ENCODE data around the gene ITGB4.

The ITGB4 gene

DNA sequence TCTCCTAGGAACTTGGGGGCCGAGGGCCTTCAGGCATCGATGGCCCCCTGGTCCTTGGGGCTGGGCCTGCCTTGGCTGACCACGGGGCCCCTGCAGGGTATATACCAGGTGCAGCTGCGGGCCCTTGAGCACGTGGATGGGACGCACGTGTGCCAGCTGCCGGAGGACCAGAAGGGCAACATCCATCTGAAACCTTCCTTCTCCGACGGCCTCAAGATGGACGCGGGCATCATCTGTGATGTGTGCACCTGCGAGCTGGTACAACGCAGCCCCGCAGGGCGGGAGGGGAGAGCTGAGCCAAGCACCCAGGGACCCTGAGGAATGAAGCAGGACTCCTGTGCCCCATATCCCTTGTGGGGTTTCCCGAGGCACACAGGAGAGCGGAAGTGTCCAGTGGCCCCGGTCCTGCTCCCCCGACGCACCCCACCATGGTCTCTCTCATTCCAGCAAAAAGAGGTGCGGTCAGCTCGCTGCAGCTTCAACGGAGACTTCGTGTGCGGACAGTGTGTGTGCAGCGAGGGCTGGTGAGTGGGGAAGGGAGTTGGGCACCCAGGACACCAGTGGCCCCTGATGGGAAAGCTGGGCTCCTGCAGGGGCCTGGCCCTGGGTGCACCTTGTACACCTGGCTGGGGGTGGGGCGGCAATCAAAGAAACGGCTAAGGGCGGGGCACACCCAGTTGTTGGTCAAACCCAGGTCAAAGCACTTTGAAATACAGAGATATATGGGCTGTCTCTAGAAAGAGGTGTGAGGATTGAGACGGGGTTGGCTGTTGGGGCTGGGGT is 10.6 kb downstream of the ITGB4 start:
- no peak for DNase-seq (ENCODE audit: low spot score)

GRCh38 chr17:75733471-75733870 is 12.2 kb downstream of the ITGB4 start:
- no peak for DNase-seq (ENCODE audit: low spot score)

GRCh38 chr17:75734674-75735294 is 13.5 kb downstream of the ITGB4 start:
- no peak for DNase-seq (ENCODE audit: low spot score)

GRCh38 chr17:75736173-75736835 is 15.0 kb downstream of the ITGB4 start:
- no peak for DNase-seq (ENCODE audit: low spot score)

DNA sequence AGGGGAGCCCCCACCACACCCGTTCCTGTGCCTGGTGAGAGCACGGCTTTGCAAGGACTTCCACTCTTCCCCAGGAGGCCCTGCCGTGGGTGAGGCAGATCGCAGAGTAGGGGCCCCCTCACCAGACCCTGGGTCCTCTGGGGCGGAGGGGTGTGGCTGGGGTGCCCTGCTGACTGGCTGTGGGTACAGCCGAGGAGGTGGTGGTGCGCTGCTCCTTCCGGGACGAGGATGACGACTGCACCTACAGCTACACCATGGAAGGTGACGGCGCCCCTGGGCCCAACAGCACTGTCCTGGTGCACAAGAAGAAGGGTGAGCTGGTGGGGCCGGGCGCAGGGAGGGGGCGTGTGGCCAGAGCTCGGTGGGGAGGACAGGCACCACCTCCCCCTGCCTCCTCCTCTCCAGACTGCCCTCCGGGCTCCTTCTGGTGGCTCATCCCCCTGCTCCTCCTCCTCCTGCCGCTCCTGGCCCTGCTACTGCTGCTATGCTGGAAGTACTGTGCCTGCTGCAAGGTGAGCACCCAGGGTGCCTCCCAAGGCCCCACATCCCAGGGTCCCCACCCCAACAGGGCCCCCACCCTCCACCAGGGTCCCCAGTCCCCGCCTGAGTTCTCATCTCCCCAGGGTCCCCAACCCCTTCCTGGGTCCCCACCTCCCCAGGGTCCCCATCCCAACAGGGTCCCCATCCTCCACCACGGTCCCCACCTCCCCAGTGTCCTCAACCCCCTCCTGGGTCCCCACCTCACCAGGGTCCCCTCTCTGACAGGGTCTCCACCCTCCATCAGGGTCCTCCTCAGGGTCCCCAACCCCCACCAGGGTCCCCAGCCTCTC is 16.1 kb downstream of the ITGB4 start:
- DNase-seq (ENCODE audit: low spot score), result no peak

DNA sequence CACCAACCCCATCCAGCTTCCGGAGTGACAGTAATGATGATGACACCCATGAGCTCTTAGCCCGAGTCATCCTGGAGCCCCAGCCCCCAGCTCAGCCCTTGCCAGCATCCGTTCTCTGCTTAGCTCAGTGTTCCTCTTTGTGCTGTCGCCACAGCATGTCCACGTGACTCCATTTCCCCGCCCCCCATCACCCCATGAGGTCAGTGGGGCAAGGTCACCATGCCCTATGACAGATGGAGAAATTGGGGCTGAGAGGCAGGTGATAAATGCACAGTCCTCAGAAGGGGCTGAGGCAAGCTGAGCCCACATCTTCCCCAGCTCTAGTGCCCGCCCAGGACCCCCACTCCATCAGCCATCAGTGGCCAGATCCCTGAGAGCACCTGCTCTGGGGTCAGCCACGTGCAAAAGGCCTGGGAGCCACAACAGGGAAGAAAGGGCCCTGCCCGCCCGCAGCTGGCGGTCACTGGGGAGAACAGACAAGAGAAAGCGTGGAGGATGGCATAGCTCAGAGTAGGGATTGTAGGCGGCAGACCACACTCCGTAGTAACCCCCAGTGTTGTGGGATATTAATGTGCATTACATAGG is 17.1 kb downstream of the ITGB4 start:
- DNase-seq (ENCODE audit: low spot score), result peak; percentile 57

DNA sequence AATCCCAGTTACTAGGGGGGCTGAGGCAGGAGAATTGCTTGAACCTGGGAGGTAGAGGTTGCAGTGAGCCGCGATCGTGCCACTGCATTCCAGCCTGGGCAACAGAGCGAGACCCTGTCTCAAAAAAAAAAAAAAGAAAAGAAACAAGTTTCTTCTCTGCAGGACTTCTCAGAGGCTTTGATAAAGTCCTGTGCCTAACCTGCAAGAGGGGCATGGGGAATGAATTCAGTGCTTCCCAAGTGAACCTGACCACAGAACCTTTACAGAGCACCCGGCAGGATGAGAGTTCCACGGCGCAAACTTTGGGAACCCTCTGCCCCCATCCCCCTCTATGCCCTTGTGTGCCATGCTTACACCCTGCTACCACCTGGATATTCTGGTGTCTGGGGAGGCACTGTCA is 17.9 kb downstream of the ITGB4 start:
- DNase-seq (ENCODE audit: low spot score), result no peak

DNA sequence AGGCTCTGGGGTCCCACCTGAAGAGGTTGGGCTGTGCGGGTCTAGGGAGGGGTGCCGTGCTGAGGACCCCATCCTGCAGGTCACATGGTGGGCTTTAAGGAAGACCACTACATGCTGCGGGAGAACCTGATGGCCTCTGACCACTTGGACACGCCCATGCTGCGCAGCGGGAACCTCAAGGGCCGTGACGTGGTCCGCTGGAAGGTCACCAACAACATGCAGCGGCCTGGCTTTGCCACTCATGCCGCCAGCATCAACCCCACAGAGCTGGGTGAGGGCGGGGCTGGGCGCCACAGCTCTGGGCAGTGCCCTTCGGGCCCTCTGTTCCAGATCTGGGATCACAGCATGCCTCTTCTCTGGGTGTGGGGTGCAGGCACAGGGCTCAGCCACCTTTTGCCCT is 18.5 kb downstream of the ITGB4 start:
- no peak for DNase-seq (ENCODE audit: low spot score)

GRCh38 chr17:75740215-75740614 is 19.0 kb downstream of the ITGB4 start:
- DNase-seq (ENCODE audit: low spot score), result no peak

DNA sequence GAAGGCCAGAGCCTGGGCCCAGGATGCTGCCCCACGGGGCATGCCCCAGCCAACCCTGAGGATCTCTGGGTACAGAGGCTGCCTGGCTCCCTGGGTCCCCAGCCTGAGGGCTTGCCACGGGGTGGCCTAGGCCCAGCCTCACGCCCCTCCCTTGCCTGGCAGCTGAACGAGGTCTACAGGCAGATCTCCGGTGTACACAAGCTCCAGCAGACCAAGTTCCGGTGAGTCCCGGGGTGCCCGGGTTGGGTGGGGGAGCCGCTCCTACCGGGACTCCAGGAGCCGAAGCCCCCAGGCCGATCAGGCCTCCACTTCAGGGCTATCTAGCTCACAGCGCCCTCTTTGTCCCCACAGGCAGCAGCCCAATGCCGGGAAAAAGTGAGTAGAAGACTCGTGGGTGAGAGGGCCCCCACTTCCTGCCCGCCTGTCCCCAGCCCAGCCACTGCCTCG is 19.4 kb downstream of the ITGB4 start:
- no peak for DNase-seq (ENCODE audit: low spot score)

GRCh38 chr17:75742337-75742736 is 21.1 kb downstream of the ITGB4 start:
- DNase-seq (ENCODE audit: low spot score), result no peak

DNA sequence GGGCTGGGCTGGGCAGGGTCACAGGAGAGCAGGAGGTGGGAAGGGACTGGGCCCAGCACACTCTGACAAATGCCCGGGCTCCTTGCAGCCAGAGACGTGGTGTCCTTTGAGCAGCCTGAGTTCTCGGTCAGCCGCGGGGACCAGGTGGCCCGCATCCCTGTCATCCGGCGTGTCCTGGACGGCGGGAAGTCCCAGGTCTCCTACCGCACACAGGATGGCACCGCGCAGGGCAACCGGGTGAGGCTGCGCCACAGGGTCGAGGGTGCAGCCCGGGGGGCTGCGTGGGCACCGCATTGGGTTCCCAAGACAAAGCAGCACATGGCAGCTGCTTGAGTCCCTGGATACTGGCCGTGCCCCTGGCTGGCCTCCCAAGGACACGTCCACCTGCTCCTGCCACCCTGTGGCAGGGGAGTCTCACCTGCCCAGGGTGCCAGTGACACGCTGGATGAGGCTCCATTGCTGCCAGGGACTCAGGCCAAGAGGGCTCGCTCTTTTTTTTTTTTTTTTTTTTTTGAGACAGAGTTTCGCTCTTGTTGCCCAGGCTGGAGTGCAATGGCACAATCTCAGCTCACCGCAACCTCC is 22.5 kb downstream of the ITGB4 start:
- no peak for DNase-seq (ENCODE audit: low spot score)

DNA sequence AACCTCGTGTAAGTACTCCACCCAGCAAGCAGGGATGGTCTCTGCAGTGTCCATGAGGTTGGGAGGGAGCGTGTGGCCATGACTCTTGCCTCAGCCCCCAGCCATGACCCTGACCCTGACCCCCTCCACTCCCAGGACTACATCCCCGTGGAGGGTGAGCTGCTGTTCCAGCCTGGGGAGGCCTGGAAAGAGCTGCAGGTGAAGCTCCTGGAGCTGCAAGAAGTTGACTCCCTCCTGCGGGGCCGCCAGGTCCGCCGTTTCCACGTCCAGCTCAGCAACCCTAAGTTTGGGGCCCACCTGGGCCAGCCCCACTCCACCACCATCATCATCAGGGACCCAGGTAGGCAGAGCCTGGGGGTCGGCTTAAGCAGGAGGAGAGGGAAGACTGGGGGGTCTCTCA is 27.4 kb downstream of the ITGB4 start:
- no peak for DNase-seq (ENCODE audit: low spot score)

DNA sequence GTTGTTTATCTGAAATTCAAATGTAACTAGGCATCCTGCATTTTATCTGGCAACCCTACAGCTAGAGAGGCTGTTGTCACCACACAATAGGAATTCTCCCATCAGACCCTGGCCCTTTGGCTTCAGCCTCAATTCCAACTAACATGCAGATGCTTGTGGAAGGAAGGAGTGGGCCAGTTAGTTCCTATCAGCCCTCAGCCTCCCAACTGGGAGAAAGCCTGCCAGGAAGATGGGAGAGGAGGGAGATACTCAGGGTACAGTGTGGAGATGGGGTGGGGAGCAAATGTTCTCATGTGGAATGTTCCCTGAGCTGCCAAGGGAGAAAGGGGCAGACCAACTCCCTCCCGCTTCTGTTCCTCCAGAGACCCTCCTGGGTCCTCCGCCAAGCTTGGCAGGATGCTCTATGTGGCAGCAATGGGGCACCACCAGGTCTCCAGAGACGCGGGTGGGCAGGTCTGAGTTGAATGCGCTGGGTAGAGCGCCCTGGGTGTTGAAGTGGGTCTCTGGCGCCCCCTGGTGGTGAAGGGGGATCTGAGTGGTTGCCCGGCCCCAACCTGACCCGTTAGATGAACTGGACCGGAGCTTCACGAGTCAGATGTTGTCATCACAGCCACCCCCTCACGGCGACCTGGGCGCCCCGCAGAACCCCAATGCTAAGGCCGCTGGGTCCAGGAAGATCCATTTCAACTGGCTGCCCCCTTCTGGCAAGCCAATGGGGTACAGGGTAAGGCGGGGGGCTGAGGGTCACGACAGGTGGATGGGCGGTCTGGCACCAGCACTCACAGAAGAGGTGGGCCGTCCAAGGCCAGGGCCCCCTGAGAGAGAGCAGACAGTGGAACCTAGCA is 28.5 kb downstream of the ITGB4 start:
- DNase-seq (ENCODE audit: low spot score), result peak; percentile 87

GRCh38 chr17:75750661-75751423 is 29.6 kb downstream of the ITGB4 start:
- DNase-seq (ENCODE audit: low spot score), result no peak

- DNase-seq (ENCODE audit: low spot score), result no peak
These were observed 30.6 kb downstream of the ITGB4 start for GRCh38 chr17:75751676-75752404.

GRCh38 chr17:75752405-75752709 is 31.1 kb downstream of the ITGB4 start:
- no peak for DNase-seq (ENCODE audit: low spot score)

GRCh38 chr17:75752802-75753513 is 31.7 kb downstream of the ITGB4 start:
- DNase-seq (ENCODE audit: low spot score), result peak; percentile 42

Data from activated CD4-positive, alpha-beta T cell treated with anti-CD3 and anti-CD28 coated beads, Interleukin-2, Interleukin-4, amounts not matched to agents 100 ng/mL and 50 ng/mL, durations not matched to agents 16 hours and 8 hours (primary cell).